HG02884 (cell line): ENCODE results near the gene LRCH1.
A peak's percentile ranks its signal among the peaks of the same experiment; 100 is the strongest.

Experiments
- ATAC-seq: cut with Tn5 transposase; IDR thresholded peaks from one replicate; pipeline ENCODE4 v1.9.1; 2021; ENCODE audit warnings: mild to moderate bottlenecking, moderate library complexity; ENCODE audit not compliant: unreplicated experiment

Gene LRCH1

DNA sequence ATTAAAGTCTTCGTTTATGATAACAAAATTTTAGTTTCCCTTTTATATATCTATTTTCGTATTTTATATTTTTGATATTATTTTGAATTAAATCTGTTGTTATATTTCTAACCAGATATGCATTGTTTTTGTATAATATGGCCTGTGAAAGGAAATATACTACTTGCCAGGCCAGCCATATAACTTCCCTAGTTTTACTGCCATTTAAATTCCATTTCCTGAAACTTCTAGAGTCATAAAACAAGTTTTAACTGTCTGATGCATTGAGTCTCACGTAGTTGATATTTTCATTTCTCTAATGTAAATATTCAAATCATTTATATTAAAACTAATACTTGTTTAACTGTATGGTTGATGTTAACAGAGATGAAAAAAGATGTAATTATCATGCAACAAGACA lies 230.5 kb downstream of the LRCH1 start:
- no peak for ATAC-seq

DNA sequence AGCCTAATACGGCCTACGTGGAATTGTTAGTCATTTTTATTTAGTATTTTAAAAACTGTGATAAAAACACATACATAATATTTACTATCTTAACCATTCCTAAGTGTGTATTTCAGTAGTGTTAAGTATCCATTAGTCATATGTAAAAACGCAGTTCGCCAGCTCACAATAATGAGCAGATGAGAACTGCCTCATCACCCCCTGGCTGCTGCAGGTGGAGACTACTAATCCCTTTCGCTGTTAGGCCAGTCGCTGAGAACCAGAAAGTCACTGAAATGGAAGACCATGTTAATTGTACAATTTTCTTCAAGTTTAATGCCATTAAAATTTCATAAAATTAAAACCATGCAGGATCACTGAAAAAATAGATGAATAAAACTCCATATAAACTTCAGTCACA lies 242.4 kb downstream of the LRCH1 start:
- no peak for ATAC-seq

DNA sequence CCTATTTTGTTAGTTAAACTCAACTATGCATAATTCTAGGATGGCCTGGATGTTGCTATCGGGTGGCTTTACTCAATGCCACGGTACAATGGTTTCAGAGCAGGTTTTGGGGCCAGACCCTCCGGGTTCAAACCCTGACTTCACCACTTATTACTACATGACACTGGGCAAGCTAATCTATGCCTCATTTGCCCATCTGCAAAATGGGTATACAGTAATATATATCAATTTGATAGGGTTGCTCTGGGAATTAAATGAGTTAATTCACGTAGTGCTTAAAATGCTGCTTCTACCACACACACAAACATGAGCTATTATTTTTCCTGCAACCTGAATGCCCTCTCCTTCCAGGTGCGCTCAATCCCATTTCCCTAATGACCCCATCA lies 243.2 kb downstream of the LRCH1 start:
- ATAC-seq: no peak

DNA sequence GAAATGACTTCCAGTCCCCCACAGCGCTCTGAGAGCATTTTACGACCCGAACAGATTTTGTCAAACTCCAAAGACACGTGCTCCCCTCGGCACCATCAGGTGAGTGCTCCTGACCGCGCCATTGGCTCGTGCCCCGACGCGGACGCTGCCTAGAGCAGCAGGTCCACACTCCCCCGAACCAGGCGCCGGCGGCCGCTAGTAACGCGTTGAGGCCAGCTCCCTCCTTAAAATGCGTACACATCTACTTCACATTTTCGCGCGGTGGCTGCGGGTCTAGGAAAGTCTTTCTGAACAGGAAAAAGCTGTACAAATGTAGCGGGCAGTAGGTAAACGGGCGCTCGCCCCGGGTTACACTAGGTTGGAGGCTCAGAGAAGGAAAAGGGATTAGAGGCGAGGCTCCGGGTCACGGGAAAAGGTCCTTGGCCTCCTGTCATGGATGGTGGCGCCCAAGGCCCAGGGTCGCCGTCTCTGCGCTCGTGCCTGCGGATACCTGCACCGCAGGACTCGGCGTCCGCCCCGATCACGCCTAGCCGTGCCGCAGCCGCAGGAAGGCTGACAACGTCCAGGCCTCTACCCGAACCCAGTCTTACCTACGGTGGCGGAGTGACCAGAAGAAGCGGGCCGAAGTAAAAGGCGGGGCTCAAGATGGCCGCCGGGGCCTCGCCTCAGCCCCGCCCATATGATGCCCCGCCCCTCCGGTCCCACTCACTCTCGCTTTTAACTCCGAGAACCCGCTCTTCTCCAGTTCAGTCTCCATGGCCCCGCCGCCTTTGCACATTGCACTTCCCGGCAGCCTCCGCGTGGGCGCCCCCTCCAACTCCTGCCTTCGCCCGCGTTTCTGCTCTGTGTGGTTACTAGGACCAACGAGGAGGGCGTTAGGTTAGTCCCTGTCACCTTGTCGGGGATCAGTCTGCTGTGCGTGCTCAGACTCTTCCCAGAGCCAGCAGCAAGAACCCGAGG lies 243.8 kb downstream of the LRCH1 start, which contains the start of gene ESD:
Gene ESD (minus strand): TSS at position 647 of the 960 bp plus-strand sequence. CDS start 5,748 bp downstream, outside the sequence.
- peak; percentile 88 for ATAC-seq

DNA sequence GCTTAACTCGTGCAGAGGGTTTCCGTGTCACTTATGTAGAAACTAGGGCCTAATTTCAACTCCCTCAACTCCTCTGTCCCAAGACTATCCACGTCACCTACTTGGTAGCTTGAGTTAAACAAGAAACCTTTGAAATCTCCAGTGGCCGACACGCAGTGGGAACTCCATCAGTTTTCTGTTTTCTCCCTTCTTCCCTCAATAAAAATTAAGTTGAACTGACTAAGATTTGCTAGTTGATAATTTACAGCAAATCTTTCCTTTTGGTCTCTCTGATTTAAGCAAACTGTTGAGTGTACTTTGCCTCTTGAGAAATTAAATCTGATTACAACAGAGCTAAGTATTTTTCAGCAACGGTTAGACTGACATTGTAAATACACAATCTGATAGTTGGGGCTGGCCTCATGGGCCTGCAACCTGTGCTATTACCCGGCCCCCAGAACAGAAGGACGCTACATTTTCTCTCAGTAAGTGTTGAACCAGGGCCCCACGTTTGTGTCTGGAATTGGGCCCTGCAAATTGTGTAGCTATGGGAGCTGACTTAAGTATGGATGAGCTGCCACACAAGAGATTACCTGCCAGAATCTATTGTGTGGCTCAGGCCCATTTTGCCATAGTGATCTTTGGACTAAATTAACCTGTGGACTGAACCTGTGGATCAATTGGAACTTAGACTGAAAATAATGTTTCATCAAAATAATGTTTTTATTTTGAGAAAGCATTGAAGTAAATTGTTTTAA lies 244.7 kb downstream of the LRCH1 start:
- ATAC-seq: no peak

DNA sequence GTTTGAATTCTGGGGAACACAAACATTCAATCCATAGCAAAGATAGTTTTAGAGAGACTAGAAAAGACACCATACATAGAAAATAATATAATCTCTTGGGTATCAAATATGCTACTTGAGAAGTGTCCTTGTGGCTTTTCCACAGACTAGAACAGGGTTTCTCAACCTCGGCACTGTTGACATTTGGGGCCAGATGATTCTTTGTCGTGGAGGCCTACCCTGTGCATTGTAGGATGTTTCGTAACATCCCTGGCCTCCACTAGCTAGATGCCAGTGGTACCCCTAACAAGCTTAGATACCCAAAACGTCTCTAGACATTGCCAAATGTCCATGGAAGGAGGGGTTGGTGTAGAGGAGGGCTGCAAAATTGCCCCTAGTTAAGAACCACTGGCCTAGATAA lies 246.2 kb downstream of the LRCH1 start:
- no peak for ATAC-seq

DNA sequence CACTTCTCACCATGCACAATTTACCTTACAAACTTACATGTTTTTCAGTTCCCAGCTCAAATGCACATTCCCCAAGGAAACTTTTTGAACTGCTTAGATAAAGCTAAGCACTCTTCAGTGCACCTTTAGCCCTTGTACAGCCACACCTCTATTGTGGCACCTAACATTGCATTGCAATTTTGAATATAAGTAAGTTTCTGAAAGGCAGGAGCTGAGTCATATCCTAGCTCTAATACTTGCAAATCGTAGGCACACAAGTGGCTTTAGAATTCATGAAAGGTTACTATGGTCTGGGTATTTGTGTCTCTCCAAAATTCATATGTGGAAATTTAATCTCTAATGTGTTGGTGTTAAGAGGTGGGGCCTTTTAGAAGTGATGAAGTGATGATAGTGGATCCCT lies 248.9 kb downstream of the LRCH1 start:
- no peak for ATAC-seq
